ENCODE results near the gene VPS8.

The VPS8 gene

DNA sequence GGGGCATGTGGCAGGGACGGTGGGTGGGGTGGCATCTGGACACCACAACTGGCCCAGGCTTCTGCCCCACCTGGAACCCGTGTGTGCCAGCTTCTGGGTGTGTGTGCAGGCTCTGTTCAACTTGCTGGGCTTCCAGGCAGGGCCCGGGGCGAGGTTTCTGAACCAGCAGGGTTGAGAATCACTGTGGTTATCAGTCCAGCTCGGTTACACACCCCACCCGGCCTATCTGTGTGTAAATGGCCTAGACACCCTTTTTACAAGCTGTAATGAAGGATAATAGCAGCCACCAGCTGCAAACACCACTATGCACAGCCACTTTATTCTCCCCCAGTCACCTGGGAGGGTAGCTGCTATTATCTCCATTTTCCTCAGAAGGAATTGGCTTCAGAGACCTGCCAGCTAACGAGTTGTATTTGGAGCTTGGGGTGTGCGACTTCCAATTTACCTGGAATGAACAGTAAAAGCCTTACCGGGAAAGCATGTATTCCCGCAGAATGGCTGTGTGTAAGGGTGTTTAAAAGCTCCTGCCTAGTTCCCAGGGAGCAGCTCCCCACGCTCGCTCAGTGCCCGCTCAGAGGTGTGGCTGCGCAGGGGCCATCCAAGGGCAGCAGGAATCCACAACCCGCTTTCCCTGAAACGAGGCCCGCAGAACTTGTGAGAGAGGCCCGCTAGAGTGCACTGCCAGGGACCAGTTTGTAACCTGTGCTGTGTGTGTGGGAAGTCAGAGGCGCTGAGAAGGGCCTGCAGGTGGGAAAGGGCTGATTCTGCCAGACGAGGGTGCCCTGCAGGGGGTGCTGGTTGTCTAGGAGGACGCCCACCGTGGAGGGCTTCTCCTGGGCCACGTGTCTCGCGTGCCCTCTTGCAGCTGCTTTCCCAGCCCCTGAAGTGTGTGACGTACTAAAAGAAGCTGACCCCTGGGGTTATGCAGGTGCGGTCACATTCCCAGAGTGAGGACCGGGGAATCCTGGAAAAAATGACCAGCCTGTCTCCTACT, 257.4 kb downstream of the VPS8 start:
- peak; percentile 4 for DNase-seq

GRCh38 chr3:185070491-185071286, 258.7 kb downstream of the VPS8 start:
- DNase-seq = no peak

GRCh38 chr3:185071287-185071800, 259.4 kb downstream of the VPS8 start:
- DNase-seq = no peak

DNA sequence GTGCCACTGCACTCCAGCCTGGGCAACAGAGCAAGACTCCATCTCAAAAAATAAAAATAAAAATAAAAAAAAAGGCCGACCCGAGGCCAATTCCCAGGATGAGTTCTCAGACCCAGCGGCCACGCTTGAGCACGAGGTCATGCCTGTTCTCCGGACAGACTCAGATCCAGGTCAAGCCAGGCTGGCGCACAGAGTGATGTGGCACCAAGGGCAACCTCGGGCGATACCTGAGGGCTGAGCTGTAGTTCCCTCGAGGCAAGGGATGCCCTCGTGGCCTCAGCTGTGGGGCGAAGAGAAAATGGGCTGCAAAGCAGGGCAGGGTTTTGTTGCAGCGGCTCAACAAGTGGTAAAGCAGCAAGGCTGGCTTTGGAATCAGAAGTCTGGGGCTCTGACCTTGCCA, 263.6 kb downstream of the VPS8 start:
- no peak for DNase-seq

GRCh38 chr3:185076219-185076618, 264.3 kb downstream of the VPS8 start:
- DNase-seq = no peak

- no peak for DNase-seq
These were observed 267.7 kb downstream of the VPS8 start for GRCh38 chr3:185079625-185080024.

DNA sequence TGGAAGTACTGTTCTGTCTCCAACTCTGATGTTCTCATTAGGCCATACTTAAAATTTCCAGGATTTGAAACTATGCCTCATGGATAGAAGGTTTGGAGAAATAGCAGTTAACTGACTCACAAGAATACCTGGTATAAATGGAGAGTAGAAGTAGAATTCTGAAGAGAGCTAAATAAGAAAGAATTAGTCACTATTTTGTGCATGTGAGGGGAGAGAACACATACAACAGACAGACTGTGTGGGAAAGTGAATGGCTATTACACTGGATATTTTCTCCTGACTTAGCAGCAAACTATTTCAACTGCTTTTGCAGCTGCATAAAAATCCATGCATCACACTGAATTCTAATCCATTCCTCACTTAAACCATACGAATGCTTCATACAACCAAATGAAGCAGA, 269.6 kb downstream of the VPS8 start:
- DNase-seq = no peak

- DNase-seq = no peak
These were observed 270.2 kb downstream of the VPS8 start for GRCh38 chr3:185082149-185082548.

GRCh38 chr3:185082829-185083228, 270.9 kb downstream of the VPS8 start:
- DNase-seq = no peak

DNA sequence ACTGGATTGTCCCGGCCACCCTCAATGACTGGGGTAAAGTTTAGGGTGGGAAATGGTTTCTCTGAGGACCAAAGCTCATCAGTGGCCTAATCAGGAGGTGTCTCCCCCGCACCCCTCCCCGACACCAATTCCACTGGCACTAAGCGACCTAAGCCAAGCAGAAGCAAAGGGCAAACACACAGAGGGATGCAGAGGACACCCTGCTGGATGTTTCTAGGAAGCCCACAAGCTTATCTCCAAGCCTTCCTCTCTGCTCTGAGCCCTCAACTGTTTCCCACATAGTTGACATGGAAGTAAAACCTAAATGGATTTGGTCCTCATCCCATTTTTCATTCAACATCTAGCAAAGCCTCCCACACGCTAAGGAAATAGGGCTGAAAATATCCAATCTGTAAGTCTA, 272.4 kb downstream of the VPS8 start:
- DNase-seq = no peak

DNA sequence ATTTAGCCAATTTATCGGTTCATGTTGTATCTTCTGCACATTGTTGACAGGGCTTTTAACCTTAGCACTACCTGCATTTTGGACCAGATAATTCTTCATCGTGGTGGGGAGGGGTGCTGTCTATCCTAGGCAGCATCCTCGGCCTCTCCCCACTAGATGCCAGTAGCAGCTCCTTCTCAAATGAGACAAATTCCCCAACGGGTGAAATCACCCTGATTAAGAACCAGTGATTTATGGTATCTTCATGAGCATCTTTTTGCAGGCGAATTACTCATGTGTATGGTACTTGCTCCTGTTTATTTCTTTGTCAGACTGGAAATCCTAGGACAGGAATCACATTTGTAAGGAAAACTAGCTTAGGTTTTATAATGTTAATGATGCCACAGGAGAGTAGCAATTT, 272.9 kb downstream of the VPS8 start:
- DNase-seq = no peak

GRCh38 chr3:185087419-185087818, 275.5 kb downstream of the VPS8 start:
- DNase-seq = no peak

- no peak for DNase-seq
These were observed 277.4 kb downstream of the VPS8 start for GRCh38 chr3:185089343-185089742.

DNA sequence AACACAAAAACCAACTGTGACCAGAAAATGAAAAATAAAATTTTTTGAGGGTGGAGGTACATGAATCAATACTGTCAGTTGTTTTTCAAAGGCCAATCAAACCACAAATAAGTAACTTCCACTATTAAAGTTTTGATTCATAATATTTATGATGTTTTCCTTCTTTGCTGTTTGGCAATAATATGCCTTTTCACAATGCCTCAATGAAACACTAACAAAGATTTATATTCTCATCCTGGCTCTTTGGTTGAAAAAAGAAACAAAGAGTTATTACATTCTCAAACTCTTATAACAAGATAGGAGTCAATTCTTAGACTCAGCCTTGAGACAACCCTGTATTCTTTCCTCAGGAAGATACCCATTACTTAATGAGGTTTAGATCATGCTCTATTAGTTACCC, 277.8 kb downstream of the VPS8 start:
- DNase-seq = no peak

GRCh38 chr3:185090811-185091210, 278.8 kb downstream of the VPS8 start:
- DNase-seq = no peak

DNA sequence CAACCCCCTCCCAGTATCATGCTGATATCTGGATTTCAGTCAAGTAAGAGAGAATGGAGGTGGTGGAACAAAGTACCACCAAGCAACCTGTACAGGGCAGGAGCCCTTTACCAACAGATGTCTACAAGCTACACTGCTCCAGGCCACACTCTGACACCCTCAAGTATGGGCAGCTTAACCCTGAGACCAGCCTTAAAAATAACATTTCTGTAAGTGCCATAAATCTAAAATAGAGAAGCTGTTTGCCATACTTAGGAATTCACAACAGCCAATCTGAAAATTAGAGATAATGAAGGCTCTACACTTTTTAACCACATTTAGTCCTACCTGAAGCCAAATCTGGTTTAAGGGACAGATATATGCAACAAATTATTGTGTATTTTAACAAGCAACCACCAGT, 281.1 kb downstream of the VPS8 start:
- no peak for DNase-seq

DNA sequence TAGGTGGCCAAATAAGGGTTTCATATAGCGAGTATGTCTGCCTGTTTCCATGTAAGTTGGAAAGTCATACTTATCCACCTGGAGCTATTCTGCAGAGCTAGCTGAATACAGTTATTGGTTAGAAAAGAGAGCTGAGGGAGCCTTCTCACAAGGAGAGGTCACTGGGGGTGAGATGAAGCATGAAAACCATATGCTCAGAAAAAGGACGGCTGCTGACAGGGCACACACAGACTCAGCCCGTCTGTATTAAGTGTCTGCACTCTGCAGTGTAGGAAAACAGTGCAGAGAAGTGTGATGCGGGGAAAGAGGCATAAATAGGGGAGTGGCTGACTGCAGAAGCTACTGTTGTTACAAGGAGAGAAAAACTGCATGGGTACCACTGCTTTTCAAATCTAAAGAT, 282.7 kb downstream of the VPS8 start:
- DNase-seq = no peak
